GM12892 (cell line): ENCODE results near the gene CEP57L1.

Experiments
- POLR2A ChIP-seq: IDR thresholded peaks from 2 replicates; pipeline ENCODE4 v1.6.1; 2011; ENCODE audit warnings: low read depth, low read length, control low read depth
- POLR2AphosphoS5 ChIP-seq: IDR thresholded peaks from 2 replicates; pipeline ENCODE4 v1.6.1; 2011; ENCODE audit warnings: low read depth, low read length, control low read depth

GRCh38 chr6:109172101-109172746, 76.9 kb downstream of the CEP57L1 start:
- TF ChIP-seq POLR2A (no peak), POLR2AphosphoS5 (no peak)
